A549 (cell line): ENCODE results near the gene DSCAML1.

ENCODE experiments used
- BHLHE40 ChIP-seq: IDR thresholded peaks from 2 replicates; pipeline ENCODE4 v1.6.1; 2012; ENCODE audit warnings: low read depth, low read length, inconsistent platforms
- EP300 ChIP-seq, 2 experiments: fragments of >200 bp; sonication (Bioruptor Twin); formaldehyde crosslinking; IDR thresholded peaks; 2 replicates in 1 of 2; 3 replicates in 1 of 2; pipeline ENCODE4 v1.6.1; 2016 to 2017
- JUN ChIP-seq, 2 experiments: fragments of >200 bp; sonication (Bioruptor Twin); formaldehyde crosslinking; IDR thresholded peaks; 2 replicates in 1 of 2; 3 replicates in 1 of 2; pipeline ENCODE4 v1.6.1; 2016 to 2017
- JUNB ChIP-seq: fragments of >200 bp; sonication (Bioruptor Twin); formaldehyde crosslinking; IDR thresholded peaks from 2 replicates; pipeline ENCODE4 v1.6.1; 2016
- MAZ ChIP-seq: fragments of 150-350 bp; IDR thresholded peaks from 2 replicates; pipeline ENCODE4 v1.6.1; 2014; ENCODE audit warnings: antibody characterized with exemption, low read depth, low read length, borderline replicate concordance
- POLR2A ChIP-seq: IDR thresholded peaks from 2 replicates; pipeline ENCODE4 v1.6.1; 2012; ENCODE audit warnings: mild to moderate bottlenecking, low read length
- RAD21 ChIP-seq, 2 experiments: fragments of >200 bp in 1 of 2; sonication (Bioruptor Twin) in 1 of 2; formaldehyde crosslinking in 1 of 2; IDR thresholded peaks in 1 of 2; conservative IDR thresholded peaks in 1 of 2; 2 replicates in 1 of 2; 3 replicates in 1 of 2; pipeline ENCODE4 v1.6.1; 2012 to 2018; ENCODE audit warnings: inconsistent platforms in 1 of 2
- SREBF2 ChIP-seq: fragments of 450-650 bp; IDR thresholded peaks from 2 replicates; pipeline ENCODE4 v1.6.1; 2014; ENCODE audit warnings: mild to moderate bottlenecking, moderate library complexity
- TF ChIP-seq, protein P1 (sequence below): fragments of >200 bp; sonication (Bioruptor Twin); formaldehyde crosslinking; IDR thresholded peaks from 3 replicates; pipeline ENCODE4 v1.5.1; 2016
- TF ChIP-seq, protein P2 (sequence below): fragments of 200-600 bp; sonication (generic); IDR thresholded peaks from 2 replicates; pipeline ENCODE4 v1.6.1; 2016; ENCODE audit warnings: antibody characterized with exemption, mild to moderate bottlenecking, moderate library complexity
- TF ChIP-seq, protein P3 (sequence below): IDR thresholded peaks from 2 replicates; pipeline ENCODE4 v1.6.1; 2012
- TF ChIP-seq, protein P4 (sequence below): fragments of 150-350 bp; IDR thresholded peaks from 2 replicates; pipeline ENCODE4 v1.6.1; 2014; ENCODE audit warnings: low read depth, mild to moderate bottlenecking, low read length

DNA sequence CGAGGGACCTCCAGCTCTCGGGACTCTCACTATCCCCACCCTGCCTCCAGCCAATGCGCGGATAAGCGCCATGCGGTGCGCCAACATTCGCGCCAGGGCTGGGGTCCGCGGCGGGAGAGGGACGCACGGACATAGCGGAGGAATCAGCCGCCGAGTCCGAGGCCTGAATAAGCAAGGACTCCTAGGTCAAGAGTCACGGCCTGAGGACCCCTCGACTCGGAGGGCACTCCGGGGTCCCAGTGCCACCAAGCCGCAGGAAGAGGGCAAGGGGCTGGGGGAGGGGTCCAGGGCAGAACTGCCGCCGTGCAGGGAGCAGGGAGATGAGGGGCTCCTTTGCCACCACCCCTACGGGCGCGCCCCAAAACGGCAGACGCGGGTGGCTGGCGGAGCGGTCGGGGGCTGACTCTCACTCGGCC, 552 bp downstream of the DSCAML1 start:
- TF ChIP-seq, protein P1, sequence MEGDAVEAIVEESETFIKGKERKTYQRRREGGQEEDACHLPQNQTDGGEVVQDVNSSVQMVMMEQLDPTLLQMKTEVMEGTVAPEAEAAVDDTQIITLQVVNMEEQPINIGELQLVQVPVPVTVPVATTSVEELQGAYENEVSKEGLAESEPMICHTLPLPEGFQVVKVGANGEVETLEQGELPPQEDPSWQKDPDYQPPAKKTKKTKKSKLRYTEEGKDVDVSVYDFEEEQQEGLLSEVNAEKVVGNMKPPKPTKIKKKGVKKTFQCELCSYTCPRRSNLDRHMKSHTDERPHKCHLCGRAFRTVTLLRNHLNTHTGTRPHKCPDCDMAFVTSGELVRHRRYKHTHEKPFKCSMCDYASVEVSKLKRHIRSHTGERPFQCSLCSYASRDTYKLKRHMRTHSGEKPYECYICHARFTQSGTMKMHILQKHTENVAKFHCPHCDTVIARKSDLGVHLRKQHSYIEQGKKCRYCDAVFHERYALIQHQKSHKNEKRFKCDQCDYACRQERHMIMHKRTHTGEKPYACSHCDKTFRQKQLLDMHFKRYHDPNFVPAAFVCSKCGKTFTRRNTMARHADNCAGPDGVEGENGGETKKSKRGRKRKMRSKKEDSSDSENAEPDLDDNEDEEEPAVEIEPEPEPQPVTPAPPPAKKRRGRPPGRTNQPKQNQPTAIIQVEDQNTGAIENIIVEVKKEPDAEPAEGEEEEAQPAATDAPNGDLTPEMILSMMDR = no peak
- TF ChIP-seq, protein P2, sequence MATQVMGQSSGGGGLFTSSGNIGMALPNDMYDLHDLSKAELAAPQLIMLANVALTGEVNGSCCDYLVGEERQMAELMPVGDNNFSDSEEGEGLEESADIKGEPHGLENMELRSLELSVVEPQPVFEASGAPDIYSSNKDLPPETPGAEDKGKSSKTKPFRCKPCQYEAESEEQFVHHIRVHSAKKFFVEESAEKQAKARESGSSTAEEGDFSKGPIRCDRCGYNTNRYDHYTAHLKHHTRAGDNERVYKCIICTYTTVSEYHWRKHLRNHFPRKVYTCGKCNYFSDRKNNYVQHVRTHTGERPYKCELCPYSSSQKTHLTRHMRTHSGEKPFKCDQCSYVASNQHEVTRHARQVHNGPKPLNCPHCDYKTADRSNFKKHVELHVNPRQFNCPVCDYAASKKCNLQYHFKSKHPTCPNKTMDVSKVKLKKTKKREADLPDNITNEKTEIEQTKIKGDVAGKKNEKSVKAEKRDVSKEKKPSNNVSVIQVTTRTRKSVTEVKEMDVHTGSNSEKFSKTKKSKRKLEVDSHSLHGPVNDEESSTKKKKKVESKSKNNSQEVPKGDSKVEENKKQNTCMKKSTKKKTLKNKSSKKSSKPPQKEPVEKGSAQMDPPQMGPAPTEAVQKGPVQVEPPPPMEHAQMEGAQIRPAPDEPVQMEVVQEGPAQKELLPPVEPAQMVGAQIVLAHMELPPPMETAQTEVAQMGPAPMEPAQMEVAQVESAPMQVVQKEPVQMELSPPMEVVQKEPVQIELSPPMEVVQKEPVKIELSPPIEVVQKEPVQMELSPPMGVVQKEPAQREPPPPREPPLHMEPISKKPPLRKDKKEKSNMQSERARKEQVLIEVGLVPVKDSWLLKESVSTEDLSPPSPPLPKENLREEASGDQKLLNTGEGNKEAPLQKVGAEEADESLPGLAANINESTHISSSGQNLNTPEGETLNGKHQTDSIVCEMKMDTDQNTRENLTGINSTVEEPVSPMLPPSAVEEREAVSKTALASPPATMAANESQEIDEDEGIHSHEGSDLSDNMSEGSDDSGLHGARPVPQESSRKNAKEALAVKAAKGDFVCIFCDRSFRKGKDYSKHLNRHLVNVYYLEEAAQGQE = no peak
- TF ChIP-seq RAD21 (conservative IDR thresholded peaks at IDR 0.05 in 1 of 2, IDR thresholded peaks at IDR 0.05 in 1 of 2) = no peak
- no peak for TF ChIP-seq BHLHE40
- no peak for TF ChIP-seq POLR2A
- TF ChIP-seq, protein P3, sequence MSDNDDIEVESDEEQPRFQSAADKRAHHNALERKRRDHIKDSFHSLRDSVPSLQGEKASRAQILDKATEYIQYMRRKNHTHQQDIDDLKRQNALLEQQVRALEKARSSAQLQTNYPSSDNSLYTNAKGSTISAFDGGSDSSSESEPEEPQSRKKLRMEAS = no peak
- TF ChIP-seq JUNB = no peak
- TF ChIP-seq, protein P4, sequence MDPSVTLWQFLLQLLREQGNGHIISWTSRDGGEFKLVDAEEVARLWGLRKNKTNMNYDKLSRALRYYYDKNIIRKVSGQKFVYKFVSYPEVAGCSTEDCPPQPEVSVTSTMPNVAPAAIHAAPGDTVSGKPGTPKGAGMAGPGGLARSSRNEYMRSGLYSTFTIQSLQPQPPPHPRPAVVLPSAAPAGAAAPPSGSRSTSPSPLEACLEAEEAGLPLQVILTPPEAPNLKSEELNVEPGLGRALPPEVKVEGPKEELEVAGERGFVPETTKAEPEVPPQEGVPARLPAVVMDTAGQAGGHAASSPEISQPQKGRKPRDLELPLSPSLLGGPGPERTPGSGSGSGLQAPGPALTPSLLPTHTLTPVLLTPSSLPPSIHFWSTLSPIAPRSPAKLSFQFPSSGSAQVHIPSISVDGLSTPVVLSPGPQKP = no peak
- no peak for TF ChIP-seq SREBF2
- no peak for TF ChIP-seq MAZ
- TF ChIP-seq EP300 (IDR thresholded peaks at IDR 0.05) = no peak
- no peak for TF ChIP-seq JUN (IDR thresholded peaks at IDR 0.05)
